Endothelial cell of umbilical vein (primary cell): ENCODE data around the gene TCF7L2.

Experiments used
- CTCF ChIP-seq, 2 donors: IDR thresholded peaks; 1 replicate in 1 of 2; 2 replicates in 1 of 2; pipeline ENCODE4 v1.5.1; 2011; ENCODE audit warnings: low read length in 2 of 2, mild to moderate bottlenecking in 2 of 2, moderate library complexity in 2 of 2, control low read depth in 1 of 2, inconsistent platforms in 1 of 2, low read depth in 1 of 2; ENCODE audit not compliant: insufficient read depth in 1 of 2; ENCODE audit errors: extremely low read depth in 1 of 2
- EZH2 ChIP-seq: IDR thresholded peaks from 2 replicates; pipeline ENCODE4 v1.6.1; 2012; ENCODE audit warnings: borderline replicate concordance, low read depth, mild to moderate bottlenecking, moderate library complexity, low read length, inconsistent platforms; ENCODE audit not compliant: severe bottlenecking
- GATA2 ChIP-seq: IDR thresholded peaks from 2 replicates; pipeline ENCODE4 v1.7.0; 2011; ENCODE audit warnings: low read depth, mild to moderate bottlenecking, moderate library complexity, mixed read lengths, low read length; ENCODE audit not compliant: insufficient read length, insufficient read depth

- no peak for TF ChIP-seq EZH2
- TF ChIP-seq GATA2 = no peak
- no peak for TF ChIP-seq CTCF (IDR thresholded peaks at IDR 0.05; ENCODE audit: extremely low read depth in 1 of 2, insufficient read depth in 1 of 2, low read depth in 1 of 2, low read length in 2 of 2)
Observed at GRCh38 chr10:113129117-113129516, 179.1 kb downstream of the TCF7L2 start.
